Measurements from ENCODE around the gene SF3B3. TPM values are rescaled to one million over a fixed set of nuclear protein-coding genes. Genes with fewer than 3 reads are reported as not detected.

The SF3B3 gene
- 126 to 210 TPM (median 193 TPM) in 5 replicates for total RNA-seq (2022; extraction: Qiagen RNA extraction; ENCODE audit: low read depth)

DNA sequence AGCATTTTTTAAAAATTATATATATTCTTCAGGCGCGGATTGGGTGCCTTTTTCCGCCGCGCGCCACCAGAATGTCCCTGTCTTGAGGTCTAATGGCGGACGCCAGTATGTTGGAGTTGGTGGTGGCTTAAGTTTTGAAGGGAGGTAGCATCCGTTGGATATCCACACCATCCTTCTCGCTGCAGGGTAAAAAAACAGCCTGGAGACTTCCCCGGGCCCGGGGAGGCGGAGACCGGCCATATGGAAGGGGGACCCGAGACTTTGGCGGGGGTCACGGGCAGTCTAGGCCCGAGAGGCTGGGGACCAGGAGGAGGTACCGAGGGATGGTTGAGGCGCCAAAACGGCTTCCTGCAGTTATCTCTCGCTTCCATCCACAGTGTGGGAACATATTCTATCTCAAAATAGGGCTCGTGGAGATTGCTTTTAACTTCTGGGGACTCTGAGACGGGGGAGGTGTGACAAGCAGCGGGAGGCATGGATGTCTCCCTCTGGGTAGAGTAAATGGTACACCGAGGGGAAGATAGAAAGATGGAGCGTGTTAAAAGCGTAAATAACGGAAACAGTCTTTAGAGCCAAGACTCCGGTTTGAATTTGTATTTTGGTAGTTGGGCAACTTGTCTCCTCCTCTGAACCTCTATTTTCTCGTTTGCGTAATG is at the start of gene SF3B3:
TSS of gene SF3B3 (plus strand) at position 74 of the 656 bp plus-strand sequence. CDS start 2,841 bp downstream, outside the sequence.

DNA sequence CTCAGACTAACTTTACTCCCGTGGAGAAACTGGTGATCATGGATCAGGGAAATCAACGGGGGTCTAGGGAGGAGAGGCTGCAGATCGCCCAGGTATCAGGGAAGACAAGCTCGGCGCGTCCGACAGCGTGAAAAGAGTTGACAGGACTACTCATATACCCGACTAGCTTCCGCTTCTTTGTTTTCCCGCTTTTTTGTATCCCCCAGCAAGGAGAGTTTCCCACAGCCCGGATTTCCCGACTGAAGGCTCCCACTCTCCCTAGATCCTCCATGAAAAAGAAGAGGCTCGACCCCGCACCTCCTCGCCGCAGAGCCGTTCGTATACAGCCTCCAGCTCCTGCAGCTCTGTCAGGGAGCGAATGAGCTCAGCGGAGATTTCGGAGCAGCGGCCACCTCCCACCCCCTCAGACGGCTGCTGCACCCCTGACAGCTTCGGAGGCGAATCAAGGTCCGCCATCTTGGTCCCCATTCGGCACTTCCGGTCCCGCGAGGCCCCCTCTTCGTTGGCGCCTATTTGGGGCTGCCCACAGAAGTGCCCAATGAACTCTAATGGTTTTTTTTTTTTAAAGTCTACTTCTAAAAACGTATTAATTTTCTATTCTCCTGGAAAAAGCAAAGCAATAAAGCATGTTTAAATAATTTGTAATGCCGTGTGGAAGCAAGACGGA is 407 bp upstream of the SF3B3 start, which contains the start of gene COG4:
TSS of gene COG4 (minus strand) at position 479 of the 667 bp plus-strand sequence. CDS start at position 468, 11 bp downstream.

Other genes starting within 250 kb of the SF3B3 start
- 84.8 to 96.4 TPM (median 89.9 TPM) in 5 replicates for gene AARS1, start 234.3 kb upstream of the SF3B3 start, total RNA-seq (2022; extraction: Qiagen RNA extraction; ENCODE audit: low read depth)
- gene DDX19B, start 224.6 kb upstream of the SF3B3 start, total RNA-seq (2022; extraction: Qiagen RNA extraction; ENCODE audit: low read depth), result 26.7 to 35.0 TPM (median 29.5 TPM) in 5 replicates
- 37.8 to 39.6 TPM (median 38.5 TPM) in 5 replicates for gene DDX19A, start 176.9 kb upstream of the SF3B3 start, total RNA-seq (2022; extraction: Qiagen RNA extraction; ENCODE audit: low read depth)
- gene ST3GAL2, start 84.7 kb upstream of the SF3B3 start, total RNA-seq (2022; extraction: Qiagen RNA extraction; ENCODE audit: low read depth), result 19.3 to 27.1 TPM (median 24.2 TPM) in 5 replicates
- 4.5 to 5.3 TPM (median 4.9 TPM) in 5 replicates for gene FCSK, start 69.2 kb upstream of the SF3B3 start, total RNA-seq (2022; extraction: Qiagen RNA extraction; ENCODE audit: low read depth)
- 27.0 to 33.8 TPM (median 30.2 TPM) in 5 replicates for gene COG4, start 262 bp upstream of the SF3B3 start, total RNA-seq (2022; extraction: Qiagen RNA extraction; ENCODE audit: low read depth)
- 0.44 to 0.85 TPM (median 0.45 TPM) in 5 replicates for gene IL34, start 122.7 kb downstream of the SF3B3 start, total RNA-seq (2022; extraction: Qiagen RNA extraction; ENCODE audit: low read depth)
- 74.1 to 102 TPM (median 97.1 TPM) in 5 replicates for gene MTSS2, start 162.2 kb downstream of the SF3B3 start, total RNA-seq (2022; extraction: Qiagen RNA extraction; ENCODE audit: low read depth)